ENCODE results near the gene SMR3A. TPM values are rescaled to one million over a fixed set of nuclear protein-coding genes. Genes with fewer than 3 reads are reported as not detected.

Gene SMR3A
- polyA plus RNA-seq, 4 donors, result not detected

Other genes with a start within 250 kb of the SMR3A start
- gene PRR27, start 206.5 kb upstream of the SMR3A start, polyA plus RNA-seq (ENCODE audit: insufficient read length in 4 of 4), result under 1 TPM in 3 of 4 donors, not detected in 1; 0.06 to 0.10 (median 0.07) TPM
- 1 to 10 TPM in 3 of 4 donors, not detected in 1; 1.3 to 1.9 (median 1.3) TPM for gene ODAM, start 165.0 kb upstream of the SMR3A start, polyA plus RNA-seq (ENCODE audit: insufficient read length in 4 of 4)
- gene FDCSP, start 134.6 kb upstream of the SMR3A start, polyA plus RNA-seq (ENCODE audit: insufficient read length in 4 of 4), result 1 to 10 TPM in 2 of 4 donors, under 1 TPM in 1, not detected in 1; 0.37 to 1.8 (median 1.3) TPM
- gene CSN3, start 118.2 kb upstream of the SMR3A start, polyA plus RNA-seq (ENCODE audit: insufficient read length in 4 of 4), result not detected
- under 1 TPM in 1 of 4 donors, not detected in 3; 0.32 TPM for gene CABS1, start 25.8 kb upstream of the SMR3A start, polyA plus RNA-seq (ENCODE audit: insufficient read length in 4 of 4)
- not detected for gene SMR3B, start 22.4 kb downstream of the SMR3A start, polyA plus RNA-seq (ENCODE audit: insufficient read length in 4 of 4)
- not detected for gene OPRPN, start 37.2 kb downstream of the SMR3A start, polyA plus RNA-seq (ENCODE audit: insufficient read length in 4 of 4)
- under 1 TPM in 2 of 4 donors, not detected in 2; 0.20 to 0.24 TPM for gene MUC7, start 111.4 kb downstream of the SMR3A start, polyA plus RNA-seq (ENCODE audit: insufficient read length in 4 of 4)
- gene AMTN, start 157.8 kb downstream of the SMR3A start, polyA plus RNA-seq (ENCODE audit: insufficient read length in 4 of 4), result not detected
- 1 to 10 TPM in 2 of 4 donors, under 1 TPM in 2; 0.20 to 1.5 (median 1.2) TPM for gene AMBN, start 231.5 kb downstream of the SMR3A start, polyA plus RNA-seq (ENCODE audit: insufficient read length in 4 of 4)